Cardiac muscle cell (in vitro differentiated cells and primary cell): Measurements from ENCODE around the gene PTPRN. TPM values are rescaled to one million over a fixed set of nuclear protein-coding genes. Genes with fewer than 3 reads are reported as not detected.
"Not testable (repeated sequence)": the region's sequence is repeated elsewhere in the genome, so short reads cannot be mapped to it uniquely, and the experiment has no call there.

Experiments used
- DNase-seq, 2 donors: peaks; one replicate each; pipeline versions ENCODE4 v3.0.0 to v3.0.0-alpha.2; 2010 to 2017; ENCODE audit warnings: low read depth in 1 of 2, low spot score in 1 of 2
- H3K27ac ChIP-seq: fragments of 200-600 bp; sonication (generic); 2 replicates; pipeline ENCODE4 v1.5.1; 2016
- H3K27me3 ChIP-seq: fragments of 200-600 bp; sonication (generic); 2 replicates; pipeline ENCODE4 v1.6.0; 2016; ENCODE audit warnings: control low read depth
- H3K36me3 ChIP-seq: fragments of 200-600 bp; sonication (generic); 2 replicates; pipeline ENCODE4 v1.5.1; 2016; ENCODE audit warnings: control low read depth
- H3K4me1 ChIP-seq: fragments of 200-600 bp; sonication (generic); 2 replicates; pipeline ENCODE4 v1.8.1; 2017; ENCODE audit warnings: low read depth, mild to moderate bottlenecking, mixed run types
- H3K4me3 ChIP-seq: fragments of 200-600 bp; sonication (generic); 2 replicates; pipeline ENCODE4 v1.5.1; 2016; ENCODE audit warnings: mild to moderate bottlenecking
- H3K9me3 ChIP-seq: fragments of 200-600 bp; sonication (generic); 2 replicates; pipeline ENCODE4 v1.5.1; 2017; ENCODE audit warnings: low read depth, mild to moderate bottlenecking, control low read depth
- polyA plus RNA-seq: library from polyadenylated mRNA; unstranded; fragments of >200 nt; fragmentation: Nextera tagmentation; extraction: Ambion mirVana; gene quantifications from 2 replicates; pipeline ENCODE4 v1.2.1, GENCODE V29; 2016
- total RNA-seq: library from RNA; depleted of rRNA; stranded (reverse); fragments of >200 nt; gene quantifications from 2 replicates; pipeline ENCODE4 v1.2.3, GENCODE V29; 2016
- TF ChIP-seq, protein P1 (sequence below): IDR thresholded peaks from 2 replicates; pipeline ENCODE4 v1.5.1; 2012; ENCODE audit warnings: low read depth, mild to moderate bottlenecking, low read length

The PTPRN gene
- total and polyA plus RNA-seq, 2 experiments from 2014 or later = 0.36 to 1.4 TPM

DNA sequence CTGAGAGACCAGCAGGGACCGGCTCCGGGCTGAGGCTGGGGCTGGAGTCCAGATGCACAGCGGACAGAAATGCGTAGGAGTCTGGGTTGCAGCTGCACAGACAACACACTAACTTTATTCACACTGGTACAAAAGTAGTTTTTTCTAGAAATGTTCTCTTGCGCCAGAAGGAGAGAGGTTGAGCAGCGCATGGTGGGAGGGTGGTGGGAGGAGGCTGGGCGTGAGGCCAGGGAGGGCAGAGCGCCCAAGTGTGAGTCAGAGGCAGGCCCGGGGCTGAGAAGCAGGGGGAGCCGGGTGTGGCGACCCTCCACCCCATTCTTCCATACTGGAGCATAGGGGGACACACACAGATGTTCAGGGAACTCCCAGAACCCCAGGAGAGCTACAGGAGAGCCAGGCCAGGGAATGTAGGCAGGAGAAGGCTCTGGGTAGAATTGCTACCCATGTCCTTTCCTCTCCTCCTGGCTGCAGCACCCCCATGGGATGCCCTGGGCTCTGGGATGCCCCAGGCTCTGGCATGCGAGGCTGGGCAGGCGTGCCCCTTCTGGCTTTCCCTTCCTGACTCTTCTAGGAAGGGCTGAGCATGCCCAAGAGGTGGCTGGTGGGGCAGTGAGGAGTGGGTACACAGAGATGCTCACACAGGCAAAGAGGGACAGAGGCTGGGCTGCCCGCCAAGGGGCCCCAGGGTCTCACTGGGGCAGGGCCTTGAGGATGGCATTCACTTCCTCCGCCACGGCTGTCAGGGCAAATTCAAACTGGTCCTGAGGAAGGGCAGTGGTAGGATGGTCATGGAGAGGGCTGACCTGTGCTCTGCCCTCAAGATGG is 19.5 kb downstream of the PTPRN start:
- Histone ChIP-seq H3K27ac (no peak overlapping the region), H3K4me3 (no peak overlapping the region), H3K36me3 (peaks cover 3% of the 10 kb centered on the region), H3K4me1 (no peaks in the 10 kb centered on the region), H3K27me3 (no peaks in the 10 kb centered on the region), H3K9me3 (no peaks in the 10 kb centered on the region)
- peak in 1 of 2 donors; percentile 98 for DNase-seq
- TF ChIP-seq, protein P1, sequence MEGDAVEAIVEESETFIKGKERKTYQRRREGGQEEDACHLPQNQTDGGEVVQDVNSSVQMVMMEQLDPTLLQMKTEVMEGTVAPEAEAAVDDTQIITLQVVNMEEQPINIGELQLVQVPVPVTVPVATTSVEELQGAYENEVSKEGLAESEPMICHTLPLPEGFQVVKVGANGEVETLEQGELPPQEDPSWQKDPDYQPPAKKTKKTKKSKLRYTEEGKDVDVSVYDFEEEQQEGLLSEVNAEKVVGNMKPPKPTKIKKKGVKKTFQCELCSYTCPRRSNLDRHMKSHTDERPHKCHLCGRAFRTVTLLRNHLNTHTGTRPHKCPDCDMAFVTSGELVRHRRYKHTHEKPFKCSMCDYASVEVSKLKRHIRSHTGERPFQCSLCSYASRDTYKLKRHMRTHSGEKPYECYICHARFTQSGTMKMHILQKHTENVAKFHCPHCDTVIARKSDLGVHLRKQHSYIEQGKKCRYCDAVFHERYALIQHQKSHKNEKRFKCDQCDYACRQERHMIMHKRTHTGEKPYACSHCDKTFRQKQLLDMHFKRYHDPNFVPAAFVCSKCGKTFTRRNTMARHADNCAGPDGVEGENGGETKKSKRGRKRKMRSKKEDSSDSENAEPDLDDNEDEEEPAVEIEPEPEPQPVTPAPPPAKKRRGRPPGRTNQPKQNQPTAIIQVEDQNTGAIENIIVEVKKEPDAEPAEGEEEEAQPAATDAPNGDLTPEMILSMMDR = no peak

- Histone ChIP-seq H3K27ac (no peak overlapping the region), H3K36me3 (peaks cover 7% of the 10 kb centered on the region), H3K4me1 (no peaks in the 10 kb centered on the region), H3K27me3 (no peaks in the 10 kb centered on the region), H3K9me3 (no peaks in the 10 kb centered on the region), H3K4me3 (no peak overlapping the region)
- DNase-seq = no peak
- TF ChIP-seq, protein P1 = no peak
Observed at GRCh38 chr2:219289195-219289536, 20.0 kb downstream of the PTPRN start.

- H3K27ac ChIP-seq = peak overlapping the region; percentile 69
- H3K9me3 ChIP-seq = no peaks in the 10 kb centered on the region
- no peak for DNase-seq
- no peaks in the 10 kb centered on the region for H3K4me1 ChIP-seq
- H3K27me3 ChIP-seq = no peaks in the 10 kb centered on the region
- TF ChIP-seq, protein P1 = no peak
- no peak overlapping the region for H3K4me3 ChIP-seq
- peaks cover 7% of the 10 kb centered on the region for H3K36me3 ChIP-seq
Observed at GRCh38 chr2:219287580-219288265, 21.5 kb downstream of the PTPRN start.

- not testable (repeated sequence) for H3K9me3 ChIP-seq, DNase-seq, H3K4me3 ChIP-seq, H3K4me1 ChIP-seq, H3K27me3 ChIP-seq
- Histone ChIP-seq H3K36me3 (peaks cover 11% of the 10 kb centered on the region), H3K27ac (peak overlapping the region; percentile 14)
Observed at GRCh38 chr2:219287116-219287440, 22.1 kb downstream of the PTPRN start.

DNA sequence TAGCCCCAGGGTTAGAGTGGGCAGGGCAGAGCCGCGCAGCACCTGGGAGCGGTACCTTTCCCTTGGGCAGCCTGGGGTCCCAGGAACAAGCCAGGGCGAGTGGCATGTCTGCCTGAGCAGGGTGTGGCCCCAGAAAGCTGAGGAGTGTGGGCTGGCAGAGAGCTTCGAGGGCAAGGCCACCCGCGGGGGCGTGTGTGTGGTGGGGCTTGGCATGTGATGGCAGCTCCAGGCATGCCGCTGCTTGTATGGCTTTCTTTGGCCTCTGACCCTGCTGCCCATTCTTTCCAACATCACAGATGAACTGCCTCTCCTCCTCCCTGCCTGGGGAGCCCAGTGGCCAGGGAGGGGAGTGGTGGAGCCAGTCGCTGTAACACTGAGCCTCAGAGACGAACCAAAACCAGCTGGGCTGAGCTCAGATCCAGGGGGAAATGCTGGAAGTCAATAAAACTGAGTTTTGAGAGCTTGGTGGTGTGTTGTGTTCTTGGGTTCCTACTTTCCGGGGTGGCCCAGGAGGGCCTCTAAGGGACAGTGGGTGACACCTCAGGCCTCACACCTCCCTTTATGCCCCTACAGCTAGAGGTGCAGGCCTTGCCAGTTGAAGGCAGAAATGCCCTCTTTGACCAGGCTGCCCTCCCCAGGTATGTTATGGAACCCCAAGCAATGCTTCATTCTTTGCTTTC is 22.6 kb downstream of the PTPRN start:
- Histone ChIP-seq H3K4me1 (no peaks in the 10 kb centered on the region), H3K9me3 (no peaks in the 10 kb centered on the region), H3K27me3 (no peaks in the 10 kb centered on the region), H3K4me3 (no peak overlapping the region), H3K36me3 (peaks cover 13% of the 10 kb centered on the region), H3K27ac (peak overlapping the region; percentile 14)
- DNase-seq = no peak
- TF ChIP-seq, protein P1 = no peak
